ENCODE results near the gene PET100. TPM values are rescaled to one million over a fixed set of nuclear protein-coding genes. Genes with fewer than 3 reads are reported as not detected.
A peak's percentile ranks its signal among the peaks of the same experiment; 100 is the strongest.

Gene PET100
- total and polyA plus RNA-seq, 10 of the 15 experiments (the other 5 are each of a cell fraction or from before 2014, with no cell fraction given): 47.0 to 462 (median 126) TPM

DNA sequence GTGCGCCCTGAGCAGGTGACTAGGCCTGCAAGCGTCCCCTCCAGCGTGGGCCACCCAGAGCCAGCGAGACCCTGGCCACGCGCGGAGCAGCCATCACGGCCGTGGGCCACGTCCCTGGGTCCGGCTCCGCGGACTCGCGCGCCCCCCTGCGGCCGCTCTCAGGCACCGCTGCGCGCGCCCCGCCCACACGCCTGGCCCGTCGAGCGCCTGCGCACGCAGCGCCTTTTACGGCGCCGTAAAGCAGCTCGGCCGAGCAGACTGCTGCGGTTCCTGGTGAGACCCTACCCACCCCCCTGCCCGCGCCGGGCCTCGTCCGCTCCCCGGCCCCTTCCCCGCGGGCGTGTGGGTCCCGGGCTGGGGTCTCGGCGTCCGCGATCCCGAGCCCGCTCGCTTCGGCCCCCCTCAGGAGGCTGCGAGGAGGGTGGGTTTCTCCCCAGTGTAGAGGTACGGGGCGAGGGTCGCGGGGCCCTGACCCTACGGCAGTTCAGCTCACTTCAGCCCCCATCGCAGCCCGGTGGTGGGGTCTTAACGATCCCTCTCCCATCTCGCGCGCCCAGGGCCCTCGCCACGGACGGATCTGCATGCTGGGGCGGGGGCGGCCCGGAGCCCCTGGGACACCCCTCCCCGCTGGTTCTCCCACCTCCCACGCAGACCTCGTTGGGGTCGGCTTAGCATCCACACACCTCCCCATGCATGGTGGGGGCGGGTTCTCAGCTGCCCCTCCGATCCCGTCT is 51.2 kb downstream of the PET100 start, which contains the start of gene TRAPPC5 (continued):
- TF ChIP-seq HSF1 (IDR thresholded peaks at IDR 0.05; ENCODE audit: low read depth, low read length) (no peak), ATF7 (IDR thresholded peaks at IDR 0.05; ENCODE audit: low read depth) (no peak), CHD2 (IDR thresholded peaks at IDR 0.05; ENCODE audit: borderline replicate concordance, low read depth, low read length) (no peak), NBN (IDR thresholded peaks at IDR 0.05) (no peak), ZNF592 (IDR thresholded peaks at IDR 0.05) (peak; percentile 80), SRF (IDR thresholded peaks at IDR 0.05; ENCODE audit: low read depth in 2 of 2, low read length in 2 of 2) (0 out of 4 replicates have a peak, but pooled peaks of 1 of the 2 experiments have one; percentile 36), TAF1 (IDR thresholded peaks at IDR 0.05; ENCODE audit: borderline replicate concordance, low read depth, low read length) (no peak; the same call in 1 of the 2 replicates), BCL11A (IDR thresholded peaks at IDR 0.05; ENCODE audit: low read depth, low read length) (no peak), EED (IDR thresholded peaks at IDR 0.05; ENCODE audit: low read depth) (no peak), BHLHE40 (IDR thresholded peaks at IDR 0.05; ENCODE audit: borderline replicate concordance in 1 of 2, low read depth in 2 of 2, low read length in 1 of 2) (peak in 1 of 2 experiments; percentile 78; a peak in 2 of 4 replicates), SPI1 (IDR thresholded peaks at IDR 0.05; ENCODE audit: borderline replicate concordance, insufficient read depth, low read depth, low read length) (no peak), ASH2L (IDR thresholded peaks at IDR 0.05; ENCODE audit: borderline replicate concordance, low read depth) (no peak), NR2F1 (conservative IDR thresholded peaks at IDR 0.05) (peak; percentile 68), NFXL1 (IDR thresholded peaks at IDR 0.05; ENCODE audit: borderline replicate concordance) (no peak), JUNB (IDR thresholded peaks at IDR 0.05) (no peak), NR2C2 (IDR thresholded peaks at IDR 0.05; ENCODE audit: borderline replicate concordance, control insufficient read depth, insufficient read length, low read depth) (no peak), NFYA (IDR thresholded peaks at IDR 0.05; ENCODE audit: borderline replicate concordance, low read depth, low read length) (no peak)
- TF ChIP-seq, protein P1, sequence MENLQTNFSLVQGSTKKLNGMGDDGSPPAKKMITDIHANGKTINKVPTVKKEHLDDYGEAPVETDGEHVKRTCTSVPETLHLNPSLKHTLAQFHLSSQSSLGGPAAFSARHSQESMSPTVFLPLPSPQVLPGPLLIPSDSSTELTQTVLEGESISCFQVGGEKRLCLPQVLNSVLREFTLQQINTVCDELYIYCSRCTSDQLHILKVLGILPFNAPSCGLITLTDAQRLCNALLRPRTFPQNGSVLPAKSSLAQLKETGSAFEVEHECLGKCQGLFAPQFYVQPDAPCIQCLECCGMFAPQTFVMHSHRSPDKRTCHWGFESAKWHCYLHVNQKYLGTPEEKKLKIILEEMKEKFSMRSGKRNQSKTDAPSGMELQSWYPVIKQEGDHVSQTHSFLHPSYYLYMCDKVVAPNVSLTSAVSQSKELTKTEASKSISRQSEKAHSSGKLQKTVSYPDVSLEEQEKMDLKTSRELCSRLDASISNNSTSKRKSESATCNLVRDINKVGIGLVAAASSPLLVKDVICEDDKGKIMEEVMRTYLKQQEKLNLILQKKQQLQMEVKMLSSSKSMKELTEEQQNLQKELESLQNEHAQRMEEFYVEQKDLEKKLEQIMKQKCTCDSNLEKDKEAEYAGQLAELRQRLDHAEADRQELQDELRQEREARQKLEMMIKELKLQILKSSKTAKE (IDR thresholded peaks at IDR 0.05; ENCODE audit: low read depth, poor library complexity, severe bottlenecking): no peak
- TF ChIP-seq, protein P2, sequence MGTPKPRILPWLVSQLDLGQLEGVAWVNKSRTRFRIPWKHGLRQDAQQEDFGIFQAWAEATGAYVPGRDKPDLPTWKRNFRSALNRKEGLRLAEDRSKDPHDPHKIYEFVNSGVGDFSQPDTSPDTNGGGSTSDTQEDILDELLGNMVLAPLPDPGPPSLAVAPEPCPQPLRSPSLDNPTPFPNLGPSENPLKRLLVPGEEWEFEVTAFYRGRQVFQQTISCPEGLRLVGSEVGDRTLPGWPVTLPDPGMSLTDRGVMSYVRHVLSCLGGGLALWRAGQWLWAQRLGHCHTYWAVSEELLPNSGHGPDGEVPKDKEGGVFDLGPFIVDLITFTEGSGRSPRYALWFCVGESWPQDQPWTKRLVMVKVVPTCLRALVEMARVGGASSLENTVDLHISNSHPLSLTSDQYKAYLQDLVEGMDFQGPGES (IDR thresholded peaks at IDR 0.05): no peak

All from GM12878 (cell line).